Measurements from ENCODE around the gene MARCOL. TPM values are rescaled to one million over a fixed set of nuclear protein-coding genes. Genes with fewer than 3 reads are reported as not detected.

MARCOL gene
- total RNA-seq = not detected
- polyA plus RNA-seq (ENCODE audit: insufficient read length in 2 of 2) = under 1 TPM in 1 of 2 donors, not detected in 1; 0.14 TPM
- long read RNA-seq, donor 1 = 0 reads
- long read RNA-seq, donor 2 = 0 reads
- long read RNA-seq, donor 3 = 0 reads
- long read RNA-seq, donor 4 = 0 reads

GRCh38 chr5:148238418-148238794 is at the start of gene MARCOL:
MARCOL (plus strand) TSS chr5:148238525; CDS start chr5:148238598, 73 bp downstream.
- no peaks in the 10 kb centered on the region for H3K36me3 ChIP-seq (ENCODE audit: control insufficient read depth, insufficient read depth, low read length)
- H3K4me3 ChIP-seq (ENCODE audit: low read depth, low read length) = no peak within 1 kb of the TSS
- no peaks in the 10 kb centered on the region for H3K4me1 ChIP-seq (ENCODE audit: control insufficient read depth, insufficient read depth, low read length)
- WGBS (ENCODE audit: insufficient coverage) = no CpG with 5 or more reads among the region's 2 CpGs
- H3K9me3 ChIP-seq (ENCODE audit: control insufficient read depth, insufficient read depth, low read length) = no peaks in the 10 kb centered on the region
- H3K27ac ChIP-seq (ENCODE audit: low read depth, low read length) = no peak within 1 kb of the TSS
- H3K27me3 ChIP-seq (ENCODE audit: control insufficient read depth, insufficient read depth, low read length) = no peaks in the 10 kb centered on the region
- no peak for DNase-seq (ENCODE audit: low read depth in 4 of 6, low spot score in 6 of 6)

GRCh38 chr5:148191010-148191409 is 47.3 kb upstream of the MARCOL start:
- DNase-seq (ENCODE audit: low read depth in 4 of 6, low spot score in 6 of 6) = no peak
- WGBS (ENCODE audit: insufficient coverage) = no CpG with 5 or more reads among the region's 1 CpG
- no peaks in the 10 kb centered on the region for H3K9me3 ChIP-seq (ENCODE audit: control insufficient read depth, insufficient read depth, low read length)
- no peaks in the 10 kb centered on the region for H3K4me1 ChIP-seq (ENCODE audit: control insufficient read depth, insufficient read depth, low read length)
- no peaks in the 10 kb centered on the region for H3K27me3 ChIP-seq (ENCODE audit: control insufficient read depth, insufficient read depth, low read length)
- no peaks in the 10 kb centered on the region for H3K36me3 ChIP-seq (ENCODE audit: control insufficient read depth, insufficient read depth, low read length)
- H3K27ac ChIP-seq (ENCODE audit: low read depth, low read length) = no peak overlapping the region
- no peak overlapping the region for H3K4me3 ChIP-seq (ENCODE audit: low read depth, low read length)

- Histone ChIP-seq H3K27ac (ENCODE audit: low read depth, low read length) (no peak overlapping the region), H3K36me3 (ENCODE audit: control insufficient read depth, insufficient read depth, low read length) (no peaks in the 10 kb centered on the region), H3K27me3 (ENCODE audit: control insufficient read depth, insufficient read depth, low read length) (no peaks in the 10 kb centered on the region), H3K4me3 (ENCODE audit: low read depth, low read length) (no peak overlapping the region), H3K4me1 (ENCODE audit: control insufficient read depth, insufficient read depth, low read length) (no peaks in the 10 kb centered on the region), H3K9me3 (ENCODE audit: control insufficient read depth, insufficient read depth, low read length) (no peaks in the 10 kb centered on the region)
- no peak for DNase-seq (ENCODE audit: low read depth in 4 of 6, low spot score in 6 of 6)
- WGBS (ENCODE audit: insufficient coverage) = 80% methylated on average over 1 of the region's 1 CpG
These were observed 45.1 kb upstream of the MARCOL start for GRCh38 chr5:148193202-148193601.

- H3K36me3 ChIP-seq (ENCODE audit: control insufficient read depth, insufficient read depth, low read length) = no peaks in the 10 kb centered on the region
- WGBS (ENCODE audit: insufficient coverage) = no CpG with 5 or more reads among the region's 2 CpGs
- H3K27me3 ChIP-seq (ENCODE audit: control insufficient read depth, insufficient read depth, low read length) = no peaks in the 10 kb centered on the region
- H3K9me3 ChIP-seq (ENCODE audit: control insufficient read depth, insufficient read depth, low read length) = no peaks in the 10 kb centered on the region
- no peak overlapping the region for H3K4me3 ChIP-seq (ENCODE audit: low read depth, low read length)
- no peak for DNase-seq (ENCODE audit: low read depth in 4 of 6, low spot score in 6 of 6)
- no peaks in the 10 kb centered on the region for H3K4me1 ChIP-seq (ENCODE audit: control insufficient read depth, insufficient read depth, low read length)
- no peak overlapping the region for H3K27ac ChIP-seq (ENCODE audit: low read depth, low read length)
These were observed 37.2 kb upstream of the MARCOL start for GRCh38 chr5:148201151-148201550.

GRCh38 chr5:148202531-148203203 is 35.7 kb upstream of the MARCOL start, which contains the start of gene SPINK6:
SPINK6 (plus strand) TSS chr5:148203042; CDS start chr5:148203097, 55 bp downstream.
- no peak for DNase-seq (ENCODE audit: low read depth in 4 of 6, low spot score in 6 of 6)
- no peaks in the 10 kb centered on the region for H3K4me1 ChIP-seq (ENCODE audit: control insufficient read depth, insufficient read depth, low read length)

GRCh38 chr5:148205044-148205806 is 33.1 kb upstream of the MARCOL start:
- Histone ChIP-seq H3K9me3 (ENCODE audit: control insufficient read depth, insufficient read depth, low read length) (no peaks in the 10 kb centered on the region), H3K36me3 (ENCODE audit: control insufficient read depth, insufficient read depth, low read length) (no peaks in the 10 kb centered on the region), H3K27ac (ENCODE audit: low read depth, low read length) (no peak overlapping the region), H3K4me3 (ENCODE audit: low read depth, low read length) (no peak overlapping the region), H3K27me3 (ENCODE audit: control insufficient read depth, insufficient read depth, low read length) (no peaks in the 10 kb centered on the region), H3K4me1 (ENCODE audit: control insufficient read depth, insufficient read depth, low read length) (no peaks in the 10 kb centered on the region)
- DNase-seq (ENCODE audit: low read depth in 4 of 6, low spot score in 6 of 6) = no peak
- no CpG with 5 or more reads among the region's 4 CpGs for WGBS (ENCODE audit: insufficient coverage)

More at GRCh38 chr5:148202531-148203203, 35.7 kb upstream of the MARCOL start, which contains the start of gene SPINK6:
- no peak within 1 kb of the TSS for H3K4me3 ChIP-seq (ENCODE audit: low read depth, low read length)
- H3K9me3 ChIP-seq (ENCODE audit: control insufficient read depth, insufficient read depth, low read length) = no peaks in the 10 kb centered on the region
- 100% methylated on average over 1 of the region's 2 CpGs for WGBS (ENCODE audit: insufficient coverage)
- no peaks in the 10 kb centered on the region for H3K27me3 ChIP-seq (ENCODE audit: control insufficient read depth, insufficient read depth, low read length)
- no peaks in the 10 kb centered on the region for H3K36me3 ChIP-seq (ENCODE audit: control insufficient read depth, insufficient read depth, low read length)
- no peak within 1 kb of the TSS for H3K27ac ChIP-seq (ENCODE audit: low read depth, low read length)

GRCh38 chr5:148205865-148206264 is 32.5 kb upstream of the MARCOL start:
- no peaks in the 10 kb centered on the region for H3K27me3 ChIP-seq (ENCODE audit: control insufficient read depth, insufficient read depth, low read length)
- H3K36me3 ChIP-seq (ENCODE audit: control insufficient read depth, insufficient read depth, low read length) = no peaks in the 10 kb centered on the region
- DNase-seq (ENCODE audit: low read depth in 4 of 6, low spot score in 6 of 6) = no peak
- no peak overlapping the region for H3K4me3 ChIP-seq (ENCODE audit: low read depth, low read length)
- no peaks in the 10 kb centered on the region for H3K9me3 ChIP-seq (ENCODE audit: control insufficient read depth, insufficient read depth, low read length)
- H3K4me1 ChIP-seq (ENCODE audit: control insufficient read depth, insufficient read depth, low read length) = no peaks in the 10 kb centered on the region
- WGBS (ENCODE audit: insufficient coverage) = no CpG with 5 or more reads among the region's 1 CpG
- H3K27ac ChIP-seq (ENCODE audit: low read depth, low read length) = no peak overlapping the region

GRCh38 chr5:148206620-148207019 is 31.7 kb upstream of the MARCOL start:
- no peak overlapping the region for H3K27ac ChIP-seq (ENCODE audit: low read depth, low read length)
- no CpG with 5 or more reads among the region's 1 CpG for WGBS (ENCODE audit: insufficient coverage)
- peak in 1 of 6 donors; percentile 9 for DNase-seq (ENCODE audit: low read depth in 4 of 6, low spot score in 6 of 6)

GRCh38 chr5:148208226-148208625 is 30.1 kb upstream of the MARCOL start:
- Histone ChIP-seq H3K36me3 (ENCODE audit: control insufficient read depth, insufficient read depth, low read length) (no peaks in the 10 kb centered on the region), H3K27me3 (ENCODE audit: control insufficient read depth, insufficient read depth, low read length) (no peaks in the 10 kb centered on the region), H3K4me3 (ENCODE audit: low read depth, low read length) (no peak overlapping the region), H3K4me1 (ENCODE audit: control insufficient read depth, insufficient read depth, low read length) (no peaks in the 10 kb centered on the region), H3K9me3 (ENCODE audit: control insufficient read depth, insufficient read depth, low read length) (no peaks in the 10 kb centered on the region), H3K27ac (ENCODE audit: low read depth, low read length) (no peak overlapping the region)
- DNase-seq (ENCODE audit: low read depth in 4 of 6, low spot score in 6 of 6) = no peak

More at GRCh38 chr5:148206620-148207019, 31.7 kb upstream of the MARCOL start:
- no peaks in the 10 kb centered on the region for H3K36me3 ChIP-seq (ENCODE audit: control insufficient read depth, insufficient read depth, low read length)
- no peaks in the 10 kb centered on the region for H3K9me3 ChIP-seq (ENCODE audit: control insufficient read depth, insufficient read depth, low read length)
- H3K4me1 ChIP-seq (ENCODE audit: control insufficient read depth, insufficient read depth, low read length) = no peaks in the 10 kb centered on the region
- H3K4me3 ChIP-seq (ENCODE audit: low read depth, low read length) = no peak overlapping the region
- no peaks in the 10 kb centered on the region for H3K27me3 ChIP-seq (ENCODE audit: control insufficient read depth, insufficient read depth, low read length)
